Activated CD4-positive, alpha-beta T cell treated with anti-CD3 and anti-CD28 coated beads for 36 hours (primary cell): ENCODE measurements around the gene SYT13. TPM values are rescaled to one million over a fixed set of nuclear protein-coding genes. Genes with fewer than 3 reads are reported as not detected.

Experiments used
- ATAC-seq: fragments of 200-7000 bp; cut with Tn5 transposase; one replicate; pipeline ENCODE4 v1.10.0; 2021; ENCODE audit warnings: mild to moderate bottlenecking, moderate library complexity
- CTCF ChIA-PET: fragments of 350-600 bp; sonication (Branson Sonifier 250); formaldehyde crosslinking; loops from one replicate; lab custom pipeline; 2021; ENCODE audit warnings: antibody characterized with exemption; lab: Charles Lee
- POLR2A ChIA-PET: fragments of 350-600 bp; sonication (Branson Sonifier 250); formaldehyde crosslinking; loops from one replicate; lab custom pipeline; 2021; ENCODE audit warnings: antibody characterized with exemption, inconsistent platforms; lab: Charles Lee
- DNase-seq: peaks from one replicate; pipeline ENCODE4 v3.0.0-alpha.2; 2020
- H3K27ac Mint-ChIP-seq: one replicate; pipeline ENCODE4 v1.8.0; 2021; ENCODE audit warnings: mixed read lengths
- H3K27me3 Mint-ChIP-seq: one replicate; pipeline ENCODE4 v1.8.0; 2021; ENCODE audit warnings: mixed read lengths
- H3K36me3 Mint-ChIP-seq: one replicate; pipeline ENCODE4 v1.8.0; 2021; ENCODE audit warnings: low read depth, mixed read lengths
- H3K4me1 Mint-ChIP-seq: one replicate; pipeline ENCODE4 v1.8.0; 2021; ENCODE audit warnings: mixed read lengths
- H3K4me3 Mint-ChIP-seq: one replicate; pipeline ENCODE4 v1.8.0; 2021; ENCODE audit warnings: mild to moderate bottlenecking, moderate library complexity, mixed read lengths
- H3K9me3 Mint-ChIP-seq: one replicate; pipeline ENCODE4 v1.8.0; 2021; ENCODE audit warnings: low read depth, mixed read lengths
- intact Hi-C, 2 experiments: fragments of 100-400 bp; cut with DNase I in 1 of 2; cut with micrococcal nuclease in 1 of 2; formaldehyde crosslinking; loops; one replicate each; pipeline versions ENCODE4 v1.14.2 to v1.15.1; 2022 to 2024; cut with DNase I, micrococcal nuclease
- total RNA-seq, 2 experiments: library from RNA; stranded (reverse); gene quantifications; one replicate each; pipeline ENCODE4 v1.2.3, GENCODE V29; 2021

Gene SYT13
- total RNA-seq, 2 experiments from 2014 or later = not detected

GRCh38 chr11:45272701-45273100, 13.4 kb downstream of the SYT13 start:
- Mint-ChIP-seq H3K36me3 (no peaks in the 10 kb centered on the region), H3K4me1 (no peaks in the 10 kb centered on the region), H3K27me3 (peaks cover 36% of the 10 kb centered on the region), H3K27ac (no peak overlapping the region), H3K9me3 (no peaks in the 10 kb centered on the region), H3K4me3 (no peak overlapping the region)
- ATAC-seq (no peak), DNase-seq (no peak)
- ChIA-PET POLR2A (interaction anchor here (0.6 kb wide), 1 partner anchor 257 kb away, joined by 3 read pairs; no protein-coding TSS in a partner anchor), CTCF (interaction anchor here (1.1 to 1.2 kb wide), 2 partner anchors 15 to 345 kb away, joined by 5 read pairs; no protein-coding TSS in a partner anchor)
- intact Hi-C loops = no loop called here

GRCh38 chr11:45270946-45271716, 15.0 kb downstream of the SYT13 start:
- H3K9me3 Mint-ChIP-seq = no peaks in the 10 kb centered on the region
- H3K4me3 Mint-ChIP-seq = no peak overlapping the region
- ATAC-seq (no peak), DNase-seq (no peak)
- no peaks in the 10 kb centered on the region for H3K36me3 Mint-ChIP-seq
- POLR2A ChIA-PET = no interaction called here
- intact Hi-C loops = no loop called here
- H3K27me3 Mint-ChIP-seq = peaks cover 38% of the 10 kb centered on the region
- H3K4me1 Mint-ChIP-seq = no peaks in the 10 kb centered on the region
- CTCF ChIA-PET = no interaction called here
- H3K27ac Mint-ChIP-seq = no peak overlapping the region

- DNase-seq = no peak
- intact Hi-C loops = no loop called here
- no peak overlapping the region for H3K27ac Mint-ChIP-seq
- no peak overlapping the region for H3K4me3 Mint-ChIP-seq
- H3K4me1 Mint-ChIP-seq = no peaks in the 10 kb centered on the region
- POLR2A ChIA-PET = no interaction called here
- no peaks in the 10 kb centered on the region for H3K36me3 Mint-ChIP-seq
- no peaks in the 10 kb centered on the region for H3K9me3 Mint-ChIP-seq
- H3K27me3 Mint-ChIP-seq = peaks cover 38% of the 10 kb centered on the region
- CTCF ChIA-PET = interaction anchor here (1.0 kb wide), 1 partner anchor 29 kb away, joined by 4 read pairs; no protein-coding TSS in a partner anchor
- ATAC-seq = no peak
Measured at GRCh38 chr11:45269678-45270077, 16.5 kb downstream of the SYT13 start.

GRCh38 chr11:45267652-45268299, 18.4 kb downstream of the SYT13 start:
- Mint-ChIP-seq H3K4me3 (no peak overlapping the region), H3K4me1 (no peaks in the 10 kb centered on the region), H3K36me3 (no peaks in the 10 kb centered on the region), H3K27ac (no peak overlapping the region), H3K9me3 (no peaks in the 10 kb centered on the region), H3K27me3 (peaks cover 40% of the 10 kb centered on the region)
- no peak for DNase-seq
- POLR2A ChIA-PET = no interaction called here
- intact Hi-C loops = no loop called here
- no peak for ATAC-seq
- CTCF ChIA-PET = interaction anchor here (1.0 to 1.4 kb wide), 3 partner anchors 25 to 121 kb away, joined by 3 to 4 read pairs (median 3); no protein-coding TSS in a partner anchor

GRCh38 chr11:45267052-45267451, 19.1 kb downstream of the SYT13 start:
- H3K4me3 Mint-ChIP-seq = no peak overlapping the region
- CTCF ChIA-PET = interaction anchor here (0.9 to 1.4 kb wide), 6 partner anchors 25 to 339 kb away, joined by 3 to 4 read pairs (median 3); no protein-coding TSS in a partner anchor

GRCh38 chr11:45266676-45267020, 19.5 kb downstream of the SYT13 start:
- no peak for DNase-seq
- CTCF ChIA-PET = interaction anchor here (0.7 to 1.0 kb wide), 5 partner anchors 12 to 338 kb away, joined by 3 read pairs; no protein-coding TSS in a partner anchor

More at GRCh38 chr11:45267052-45267451, 19.1 kb downstream of the SYT13 start:
- Mint-ChIP-seq H3K36me3 (no peaks in the 10 kb centered on the region), H3K27me3 (peaks cover 38% of the 10 kb centered on the region), H3K27ac (no peak overlapping the region), H3K9me3 (no peaks in the 10 kb centered on the region), H3K4me1 (no peaks in the 10 kb centered on the region)
- DNase-seq (peak; percentile 64), ATAC-seq (no peak)
- intact Hi-C loops = no loop called here
- POLR2A ChIA-PET = no interaction called here

GRCh38 chr11:45265969-45266675, 20.0 kb downstream of the SYT13 start:
- no peak overlapping the region for H3K27ac Mint-ChIP-seq
- intact Hi-C loops = no loop called here
- ChIA-PET CTCF (interaction anchor here (0.7 to 2.1 kb wide), 6 partner anchors 12 to 338 kb away, joined by 3 to 6 read pairs (median 3); no protein-coding TSS in a partner anchor), POLR2A (no interaction called here)
- no peak for DNase-seq
- no peaks in the 10 kb centered on the region for H3K9me3 Mint-ChIP-seq
- no peaks in the 10 kb centered on the region for H3K4me1 Mint-ChIP-seq
- no peak overlapping the region for H3K4me3 Mint-ChIP-seq
- peaks cover 34% of the 10 kb centered on the region for H3K27me3 Mint-ChIP-seq
- no peak for ATAC-seq
- H3K36me3 Mint-ChIP-seq = no peaks in the 10 kb centered on the region

More at GRCh38 chr11:45266676-45267020, 19.5 kb downstream of the SYT13 start:
- intact Hi-C loops = no loop called here
- H3K27ac Mint-ChIP-seq = no peak overlapping the region
- no peaks in the 10 kb centered on the region for H3K36me3 Mint-ChIP-seq
- H3K4me3 Mint-ChIP-seq = no peak overlapping the region
- ATAC-seq = no peak
- POLR2A ChIA-PET = no interaction called here
- H3K27me3 Mint-ChIP-seq = peaks cover 39% of the 10 kb centered on the region
- no peaks in the 10 kb centered on the region for H3K4me1 Mint-ChIP-seq
- H3K9me3 Mint-ChIP-seq = no peaks in the 10 kb centered on the region

GRCh38 chr11:45264839-45265515, 21.2 kb downstream of the SYT13 start:
- intact Hi-C loops = no loop called here
- Mint-ChIP-seq H3K9me3 (no peaks in the 10 kb centered on the region), H3K27ac (no peak overlapping the region), H3K4me3 (no peak overlapping the region), H3K4me1 (no peaks in the 10 kb centered on the region), H3K36me3 (no peaks in the 10 kb centered on the region), H3K27me3 (peaks cover 38% of the 10 kb centered on the region)
- CTCF ChIA-PET = interaction anchor here (1.1 to 2.1 kb wide), 2 partner anchors 13 to 22 kb away, joined by 4 to 6 read pairs; no protein-coding TSS in a partner anchor
- POLR2A ChIA-PET = no interaction called here
- DNase-seq (no peak), ATAC-seq (no peak)

- Mint-ChIP-seq H3K9me3 (no peaks in the 10 kb centered on the region), H3K27ac (no peak overlapping the region), H3K36me3 (no peaks in the 10 kb centered on the region), H3K27me3 (peaks cover 31% of the 10 kb centered on the region), H3K4me1 (no peaks in the 10 kb centered on the region), H3K4me3 (no peak overlapping the region)
- intact Hi-C loops = no loop called here
- CTCF ChIA-PET = interaction anchor here (0.7 to 2.1 kb wide), 2 partner anchors 14 to 18 kb away, joined by 3 to 6 read pairs; no protein-coding TSS in a partner anchor
- POLR2A ChIA-PET = no interaction called here
- no peak for ATAC-seq
- DNase-seq = no peak
Measured at GRCh38 chr11:45263773-45264172, 22.4 kb downstream of the SYT13 start.

GRCh38 chr11:45262900-45263299, 23.2 kb downstream of the SYT13 start:
- Mint-ChIP-seq H3K4me3 (no peak overlapping the region), H3K36me3 (no peaks in the 10 kb centered on the region), H3K9me3 (no peaks in the 10 kb centered on the region), H3K4me1 (no peaks in the 10 kb centered on the region), H3K27ac (no peak overlapping the region), H3K27me3 (peaks cover 27% of the 10 kb centered on the region)
- DNase-seq (no peak), ATAC-seq (no peak)
- intact Hi-C loops = no loop called here
- ChIA-PET CTCF (interaction anchor here (0.6 kb wide), 1 partner anchor 194 kb away, joined by 3 read pairs; no protein-coding TSS in a partner anchor), POLR2A (no interaction called here)

GRCh38 chr11:45260071-45260470, 26.1 kb downstream of the SYT13 start:
- CTCF ChIA-PET = no interaction called here

More at GRCh38 chr11:45260071-45260470, 26.1 kb downstream of the SYT13 start:
- H3K27ac Mint-ChIP-seq = no peak overlapping the region
- H3K4me3 Mint-ChIP-seq = no peak overlapping the region
- H3K27me3 Mint-ChIP-seq = peaks cover 20% of the 10 kb centered on the region
- H3K9me3 Mint-ChIP-seq = no peaks in the 10 kb centered on the region
- ATAC-seq = no peak
- DNase-seq = no peak
- POLR2A ChIA-PET = no interaction called here
- H3K4me1 Mint-ChIP-seq = no peaks in the 10 kb centered on the region
- intact Hi-C loops = no loop called here
- H3K36me3 Mint-ChIP-seq = no peaks in the 10 kb centered on the region
